Stimulated activated memory B cell treated with anti-CD40 and anti-IgM and Interleukin-4, amounts not matched to agents 10 μg/mL and 1 μg/mL and 100 μg/mL, for 72 hours (primary cell): ENCODE measurements around the gene CHRNB2.
"Not testable (repeated sequence)": the region's sequence is repeated elsewhere in the genome, so short reads cannot be mapped to it uniquely, and the experiment has no call there.

Experiments used
- ATAC-seq: fragments of 150-1000 bp; cut with Tn5 transposase; 2 replicates; pipeline ENCODE4 v1.10.0; 2021
- H3K27ac Mint-ChIP-seq: one replicate; pipeline ENCODE4 v1.8.0; 2022; ENCODE audit warnings: mild to moderate bottlenecking, mixed read lengths
- H3K27me3 Mint-ChIP-seq: one replicate; pipeline ENCODE4 v1.8.0; 2022; ENCODE audit warnings: mixed read lengths
- H3K36me3 Mint-ChIP-seq: one replicate; pipeline ENCODE4 v1.8.0; 2022; ENCODE audit warnings: mixed read lengths
- H3K4me1 Mint-ChIP-seq: one replicate; pipeline ENCODE4 v1.8.0; 2022; ENCODE audit warnings: mixed read lengths
- H3K4me3 Mint-ChIP-seq: one replicate; pipeline ENCODE4 v1.8.0; 2022; ENCODE audit warnings: mild to moderate bottlenecking, moderate library complexity, mixed read lengths
- H3K9me3 Mint-ChIP-seq: one replicate; pipeline ENCODE4 v1.8.0; 2022; ENCODE audit warnings: mixed read lengths

Gene CHRNB2, protein sequence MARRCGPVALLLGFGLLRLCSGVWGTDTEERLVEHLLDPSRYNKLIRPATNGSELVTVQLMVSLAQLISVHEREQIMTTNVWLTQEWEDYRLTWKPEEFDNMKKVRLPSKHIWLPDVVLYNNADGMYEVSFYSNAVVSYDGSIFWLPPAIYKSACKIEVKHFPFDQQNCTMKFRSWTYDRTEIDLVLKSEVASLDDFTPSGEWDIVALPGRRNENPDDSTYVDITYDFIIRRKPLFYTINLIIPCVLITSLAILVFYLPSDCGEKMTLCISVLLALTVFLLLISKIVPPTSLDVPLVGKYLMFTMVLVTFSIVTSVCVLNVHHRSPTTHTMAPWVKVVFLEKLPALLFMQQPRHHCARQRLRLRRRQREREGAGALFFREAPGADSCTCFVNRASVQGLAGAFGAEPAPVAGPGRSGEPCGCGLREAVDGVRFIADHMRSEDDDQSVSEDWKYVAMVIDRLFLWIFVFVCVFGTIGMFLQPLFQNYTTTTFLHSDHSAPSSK

GRCh38 chr1:154567386-154568156 is at the start of gene CHRNB2:
TSS of gene CHRNB2 (plus strand) at chr1:154567778. CDS start at chr1:154568045, 267 bp downstream.
- no peak within 1 kb of the TSS for H3K27ac Mint-ChIP-seq

GRCh38 chr1:154519591-154519991 is 48.0 kb upstream of the CHRNB2 start:
- Mint-ChIP-seq H3K9me3 (peaks cover 4% of the 10 kb centered on the region), H3K4me1 (no peaks in the 10 kb centered on the region), H3K27me3 (peaks cover 54% of the 10 kb centered on the region), H3K36me3 (no peaks in the 10 kb centered on the region), H3K4me3 (no peak overlapping the region), H3K27ac (no peak overlapping the region)
- ATAC-seq = no peak

More at GRCh38 chr1:154567386-154568156, at the start of gene CHRNB2:
- Mint-ChIP-seq H3K27me3 (peaks cover 45% of the 10 kb centered on the region), H3K36me3 (no peaks in the 10 kb centered on the region), H3K9me3 (no peaks in the 10 kb centered on the region), H3K4me3 (peak within 1 kb of the TSS; percentile 13), H3K4me1 (peaks cover 12% of the 10 kb centered on the region)
- peak; percentile 90 for ATAC-seq

DNA sequence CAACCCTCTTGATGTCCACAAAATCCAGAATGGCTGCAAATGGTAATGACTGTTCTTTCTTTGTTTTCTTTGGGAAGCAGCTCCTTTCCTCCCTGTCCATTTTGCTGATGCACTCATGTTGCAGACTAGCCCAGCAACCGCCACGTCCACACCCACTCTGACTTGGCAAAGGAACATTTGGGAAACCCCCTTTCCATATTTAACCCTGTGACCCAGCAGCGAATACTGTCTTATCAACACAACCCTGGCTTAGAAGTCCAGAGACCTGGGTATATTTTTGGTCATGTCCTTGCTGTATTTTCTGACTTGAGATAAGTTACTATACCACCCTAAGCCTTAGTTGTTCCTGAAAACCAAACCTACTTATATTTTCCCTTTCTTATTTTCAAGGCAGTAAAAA is 47.2 kb upstream of the CHRNB2 start:
- peaks cover 49% of the 10 kb centered on the region for H3K27me3 Mint-ChIP-seq
- H3K9me3 Mint-ChIP-seq = peaks cover 4% of the 10 kb centered on the region
- no peak for ATAC-seq
- no peak overlapping the region for H3K4me3 Mint-ChIP-seq
- no peak overlapping the region for H3K27ac Mint-ChIP-seq
- no peaks in the 10 kb centered on the region for H3K4me1 Mint-ChIP-seq
- H3K36me3 Mint-ChIP-seq = no peaks in the 10 kb centered on the region

DNA sequence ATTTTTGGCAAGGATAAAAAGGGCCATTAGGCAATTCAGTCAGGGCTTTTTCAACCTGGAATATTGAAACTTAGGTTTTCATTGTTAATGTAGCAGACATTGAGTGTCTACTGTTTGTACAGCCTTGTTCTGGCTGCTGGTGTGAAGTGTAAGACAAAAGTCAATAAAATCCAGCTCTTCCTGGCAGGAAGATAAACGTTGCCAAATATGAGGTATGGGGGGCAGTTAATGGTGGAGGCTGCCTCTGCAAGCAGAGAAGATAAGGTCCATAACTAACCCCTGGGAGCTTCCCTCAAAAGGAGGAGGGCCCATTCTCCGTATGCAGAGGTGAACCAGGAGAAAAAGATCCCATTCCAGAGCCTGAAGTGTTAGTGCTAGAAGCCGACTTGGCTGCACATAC is 45.9 kb upstream of the CHRNB2 start:
- no peak for ATAC-seq
- H3K27me3 Mint-ChIP-seq = peaks cover 35% of the 10 kb centered on the region
- no peaks in the 10 kb centered on the region for H3K36me3 Mint-ChIP-seq
- no peak overlapping the region for H3K27ac Mint-ChIP-seq
- no peaks in the 10 kb centered on the region for H3K4me1 Mint-ChIP-seq
- peaks cover 4% of the 10 kb centered on the region for H3K9me3 Mint-ChIP-seq
- no peak overlapping the region for H3K4me3 Mint-ChIP-seq

DNA sequence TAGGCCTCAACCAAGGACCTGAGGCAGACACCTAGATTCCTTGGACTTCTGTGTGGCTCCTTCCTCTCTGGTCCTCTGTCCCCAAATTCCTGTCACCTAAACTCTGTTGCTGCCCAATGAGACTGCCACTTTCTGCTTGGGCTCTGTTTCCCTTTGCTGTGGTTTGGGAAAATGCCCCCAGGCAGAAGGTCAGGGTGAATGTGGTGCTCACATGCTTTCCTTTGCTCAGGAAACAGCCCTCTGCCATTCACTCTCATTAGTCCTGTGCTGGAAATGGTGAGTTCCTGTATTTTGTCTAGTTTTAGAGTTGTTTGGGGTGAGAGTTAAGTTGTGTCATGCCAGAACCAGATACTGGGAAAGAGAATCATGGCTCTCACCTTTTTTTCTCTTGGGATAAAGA is 42.7 kb upstream of the CHRNB2 start:
- H3K36me3 Mint-ChIP-seq = no peaks in the 10 kb centered on the region
- H3K4me1 Mint-ChIP-seq = no peaks in the 10 kb centered on the region
- ATAC-seq = no peak
- no peak overlapping the region for H3K27ac Mint-ChIP-seq
- H3K9me3 Mint-ChIP-seq = peaks cover 4% of the 10 kb centered on the region
- H3K27me3 Mint-ChIP-seq = peaks cover 37% of the 10 kb centered on the region
- no peak overlapping the region for H3K4me3 Mint-ChIP-seq

- H3K4me1 Mint-ChIP-seq = no peaks in the 10 kb centered on the region
- H3K27me3 Mint-ChIP-seq = peaks cover 24% of the 10 kb centered on the region
Observed at GRCh38 chr1:154527192-154527591, 40.4 kb upstream of the CHRNB2 start.

DNA sequence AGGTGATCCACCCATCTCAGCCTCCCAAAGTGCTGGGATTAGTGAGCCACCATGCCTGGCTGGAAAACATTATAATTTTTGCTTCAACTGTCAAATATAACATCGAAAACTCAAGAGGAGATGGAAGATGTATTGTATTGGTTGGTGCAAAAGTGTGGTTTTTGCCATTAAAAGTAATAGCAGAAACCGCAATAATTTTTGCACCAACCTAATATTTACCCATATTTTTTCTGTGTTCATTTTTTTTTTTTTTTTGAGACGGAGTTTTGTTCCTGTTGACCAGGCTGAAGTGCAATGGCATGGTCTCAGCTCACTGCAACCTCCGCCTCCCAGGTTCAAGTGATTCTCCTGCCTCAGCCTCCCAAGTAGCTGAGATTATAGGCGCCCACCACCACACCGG is 38.3 kb upstream of the CHRNB2 start:
- H3K27ac Mint-ChIP-seq = no peak overlapping the region
- H3K4me3 Mint-ChIP-seq = no peak overlapping the region
- H3K4me1 Mint-ChIP-seq = no peaks in the 10 kb centered on the region
- no peak for ATAC-seq
- H3K27me3 Mint-ChIP-seq = peaks cover 11% of the 10 kb centered on the region
- H3K9me3 Mint-ChIP-seq = no peaks in the 10 kb centered on the region
- H3K36me3 Mint-ChIP-seq = no peaks in the 10 kb centered on the region

More at GRCh38 chr1:154527192-154527591, 40.4 kb upstream of the CHRNB2 start:
- H3K27ac Mint-ChIP-seq = no peak overlapping the region
- H3K4me3 Mint-ChIP-seq = no peak overlapping the region
- ATAC-seq = no peak
- H3K9me3 Mint-ChIP-seq = peaks cover 4% of the 10 kb centered on the region
- no peaks in the 10 kb centered on the region for H3K36me3 Mint-ChIP-seq

GRCh38 chr1:154531950-154532349 is 35.6 kb upstream of the CHRNB2 start:
- H3K27ac Mint-ChIP-seq, H3K4me3 Mint-ChIP-seq, H3K9me3 Mint-ChIP-seq, H3K36me3 Mint-ChIP-seq, ATAC-seq, H3K4me1 Mint-ChIP-seq: not testable (repeated sequence)
- H3K27me3 Mint-ChIP-seq = peaks cover 25% of the 10 kb centered on the region

DNA sequence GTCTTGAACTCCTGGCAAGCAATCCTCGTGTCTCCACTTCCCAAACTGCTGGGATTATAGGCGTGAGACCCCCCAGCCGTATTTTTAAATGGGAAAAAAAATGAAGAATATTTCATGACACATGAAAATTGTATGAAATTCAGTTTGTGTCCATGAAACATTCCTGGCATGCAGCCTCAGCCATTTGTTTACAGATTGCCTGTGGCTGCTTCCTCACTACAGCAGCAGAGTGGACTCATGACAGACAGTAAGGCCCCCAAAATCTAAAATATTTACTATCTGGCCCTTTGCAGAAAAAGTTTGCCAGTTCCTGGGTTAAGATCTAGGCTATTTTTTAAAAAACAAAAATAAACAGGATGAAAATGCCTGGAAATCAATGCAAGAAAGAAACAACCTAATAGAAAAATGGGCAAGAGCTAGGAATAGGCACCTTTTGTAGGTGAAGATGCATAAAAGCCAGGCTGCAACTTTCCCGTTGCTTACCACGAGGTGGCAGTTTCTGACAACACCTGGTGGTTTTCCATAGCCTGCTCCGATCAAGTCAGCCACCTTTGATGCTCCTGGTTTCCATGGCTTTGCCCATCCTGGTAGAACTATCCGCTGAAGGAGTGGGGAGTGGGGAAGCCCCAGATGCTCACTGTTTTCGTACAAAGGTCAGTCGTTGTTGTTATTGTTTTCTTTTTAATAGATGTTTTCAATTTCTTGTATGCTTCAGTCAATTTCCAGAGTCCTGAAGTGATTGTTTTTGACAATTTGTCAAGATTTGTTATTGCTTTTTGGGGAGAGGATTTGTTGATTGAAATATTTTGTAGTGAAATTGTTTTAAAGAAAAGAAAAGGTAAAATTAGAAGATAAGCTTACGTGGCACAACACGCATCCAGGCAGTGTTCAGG is 33.4 kb upstream of the CHRNB2 start:
- ATAC-seq = no peak
- Mint-ChIP-seq H3K27me3 (peaks cover 23% of the 10 kb centered on the region), H3K27ac (no peak overlapping the region), H3K4me3 (no peak overlapping the region), H3K4me1 (no peaks in the 10 kb centered on the region), H3K36me3 (no peaks in the 10 kb centered on the region), H3K9me3 (peaks cover 3% of the 10 kb centered on the region)

GRCh38 chr1:154536570-154536969 is 31.0 kb upstream of the CHRNB2 start:
- no peak overlapping the region for H3K4me3 Mint-ChIP-seq
- H3K4me1 Mint-ChIP-seq = no peaks in the 10 kb centered on the region
- ATAC-seq = no peak
- no peak overlapping the region for H3K27ac Mint-ChIP-seq
- H3K36me3 Mint-ChIP-seq = no peaks in the 10 kb centered on the region
- H3K9me3 Mint-ChIP-seq = peaks cover 3% of the 10 kb centered on the region
- H3K27me3 Mint-ChIP-seq = peaks cover 39% of the 10 kb centered on the region

DNA sequence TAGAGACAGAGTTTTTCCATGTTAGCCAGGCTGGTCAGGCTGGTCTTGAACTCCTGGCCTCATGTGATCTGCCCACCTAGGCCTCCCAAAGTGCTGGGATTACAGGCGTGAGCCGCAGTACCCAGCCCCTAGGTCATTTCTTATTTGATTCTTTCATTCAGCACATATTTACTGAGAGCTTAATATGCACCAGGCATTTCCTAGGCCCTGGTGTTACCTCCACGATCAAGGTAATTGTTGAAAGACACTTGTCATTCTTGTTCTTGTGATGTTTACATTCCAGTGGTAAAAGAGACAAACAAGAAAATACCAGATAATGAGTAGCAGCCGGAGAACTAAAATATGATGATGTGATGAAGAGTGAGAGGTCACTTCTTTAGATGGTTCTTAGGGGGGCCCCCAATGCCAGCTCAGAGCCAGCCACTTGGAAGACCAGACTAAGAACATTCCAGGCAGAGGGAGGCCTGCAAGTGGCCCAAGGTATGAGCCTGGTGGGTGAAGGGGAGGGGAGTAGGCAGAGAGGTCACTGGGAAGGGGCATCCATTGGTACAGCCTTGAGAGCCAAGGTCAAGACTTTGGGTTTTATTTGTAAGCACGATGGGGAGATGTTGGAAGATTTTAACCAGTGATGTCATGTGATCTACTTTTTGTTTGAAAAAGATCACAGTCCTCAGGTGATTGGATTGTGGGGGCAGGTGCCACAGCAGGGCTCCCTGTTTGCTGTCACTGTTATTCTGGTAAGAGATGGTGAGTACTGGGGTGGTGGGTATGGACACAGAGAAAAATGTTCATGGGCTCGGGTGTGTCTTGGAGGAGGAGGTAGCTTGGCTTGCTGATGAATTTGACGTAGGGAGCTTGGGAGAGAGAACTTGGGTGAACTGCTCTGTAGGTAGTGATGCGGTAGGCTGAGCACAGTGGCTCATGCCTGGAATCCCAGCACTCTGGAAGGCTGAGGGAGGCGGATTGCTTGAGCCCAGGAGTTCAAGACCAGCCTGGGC is 27.8 kb upstream of the CHRNB2 start:
- Mint-ChIP-seq H3K4me3 (no peak overlapping the region), H3K4me1 (no peaks in the 10 kb centered on the region), H3K36me3 (no peaks in the 10 kb centered on the region), H3K27me3 (peaks cover 40% of the 10 kb centered on the region), H3K9me3 (peaks cover 3% of the 10 kb centered on the region), H3K27ac (no peak overlapping the region)
- no peak for ATAC-seq

DNA sequence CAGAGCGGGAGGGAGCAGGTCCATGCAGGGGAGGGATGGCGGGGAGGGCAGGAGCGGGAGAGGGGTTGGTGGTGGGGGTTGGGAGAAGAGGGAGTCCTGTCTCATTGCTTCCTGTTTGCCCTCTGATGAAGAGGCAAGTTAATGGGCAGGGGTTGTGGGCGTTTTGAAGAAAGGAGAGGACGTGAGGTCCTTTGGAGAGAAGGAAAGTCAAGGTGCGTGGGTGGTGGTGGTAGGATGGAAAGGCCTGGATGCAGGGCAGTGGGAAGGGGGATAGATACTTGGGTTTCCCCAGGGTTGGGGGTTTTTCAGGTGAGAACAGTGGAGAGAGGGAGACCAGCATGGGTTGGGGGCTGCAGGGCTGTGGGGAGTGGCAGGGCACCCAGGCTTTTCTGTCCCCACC is 26.3 kb upstream of the CHRNB2 start:
- Mint-ChIP-seq H3K36me3 (no peaks in the 10 kb centered on the region), H3K4me1 (no peaks in the 10 kb centered on the region), H3K4me3 (no peak overlapping the region), H3K9me3 (no peaks in the 10 kb centered on the region), H3K27me3 (peaks cover 33% of the 10 kb centered on the region), H3K27ac (no peak overlapping the region)
- no peak for ATAC-seq

DNA sequence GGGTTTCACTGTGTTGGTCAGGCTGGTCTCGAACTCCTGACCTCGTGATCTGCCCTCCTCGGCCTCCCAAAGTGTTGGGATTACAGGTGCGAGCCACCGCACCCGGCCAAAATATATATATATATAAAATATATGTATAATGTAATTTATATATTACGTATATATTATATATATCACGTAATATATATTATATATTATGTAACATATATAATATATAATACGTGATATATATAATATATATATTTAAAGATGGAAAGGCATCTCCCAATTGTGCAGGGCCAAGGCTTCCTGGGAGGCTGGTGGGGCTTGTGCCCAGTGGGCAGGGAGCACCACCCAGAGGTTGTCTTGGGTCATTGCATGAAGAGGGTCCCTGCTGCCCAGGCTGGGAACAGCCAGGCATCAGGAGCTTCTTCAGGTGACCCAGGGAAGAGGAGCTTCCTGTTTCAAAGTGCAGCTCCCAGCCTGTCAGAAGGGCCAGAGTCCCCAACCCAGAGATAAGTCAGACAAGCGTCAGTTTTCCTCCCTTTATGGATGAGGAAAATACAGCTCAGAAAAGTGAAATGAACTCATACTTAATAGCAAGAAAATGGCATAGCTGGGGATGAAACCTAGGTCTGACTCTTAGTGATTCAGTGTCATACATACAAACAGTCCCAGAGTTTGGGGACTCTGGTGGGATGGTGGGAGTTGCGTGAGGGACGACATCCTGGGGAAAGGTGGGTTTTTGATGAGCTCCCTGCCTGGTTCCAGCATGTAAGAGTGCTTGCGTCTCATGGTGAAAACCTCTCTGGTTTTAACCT is 21.1 kb upstream of the CHRNB2 start:
- Mint-ChIP-seq H3K27me3 (peaks cover 13% of the 10 kb centered on the region), H3K27ac (no peak overlapping the region), H3K36me3 (peaks cover 24% of the 10 kb centered on the region), H3K9me3 (no peaks in the 10 kb centered on the region), H3K4me3 (no peak overlapping the region), H3K4me1 (peaks cover 21% of the 10 kb centered on the region)
- ATAC-seq = peak; percentile 67
